Uterus (tissue), 2 donors: ENCODE data around the gene SOX30.

Experiments used
- CTCF ChIP-seq, 4 experiments: fragments of 200-600 bp in 2 of 4; fragments of 450-650 bp in 2 of 4; sonication (generic) in 2 of 4; IDR thresholded peaks; one replicate each; pipeline ENCODE4 v1.5.1; 2016 to 2019; ENCODE audit warnings: antibody characterized with exemption in 4 of 4, mild to moderate bottlenecking in 2 of 4, moderate library complexity in 1 of 4
- POLR2A ChIP-seq, 2 donors: fragments of 450-650 bp; IDR thresholded peaks; one replicate each; pipeline ENCODE4 v1.6.1; 2016; ENCODE audit warnings: antibody characterized with exemption in 2 of 2, mild to moderate bottlenecking in 1 of 2, moderate library complexity in 1 of 2

GRCh38 chr5:157650991-157651611, 1.1 kb downstream of the SOX30 start:
- TF ChIP-seq CTCF (IDR thresholded peaks at IDR 0.05) (no peak), POLR2A (IDR thresholded peaks at IDR 0.05) (no peak)
